HCT116 (cell line): ENCODE data around the gene ADGRD1. TPM values are rescaled to one million over a fixed set of nuclear protein-coding genes. Genes with fewer than 3 reads are reported as not detected.

Experiments used
- ATAC-seq: fragments of 200-7000 bp; cut with Tn5 transposase; 2 replicates; pipeline ENCODE4 v1.9.1; 2020; ENCODE audit warnings: mild to moderate bottlenecking, moderate library complexity
- BruUV-seq: library from RNA; stranded (reverse); fragments of 400-500 nt; replicated peaks from 2 replicates; lab custom pipeline; 2021; lab: Mats Ljungman, UMichigan
- CTCF ChIA-PET: fragments of 300-600 bp; sonication (Branson Sonifier 250); formaldehyde crosslinking; loops from one replicate; lab custom pipeline; 2021; ENCODE audit warnings: antibody characterized with exemption; lab: Charles Lee
- POLR2A ChIA-PET: fragments of 300-600, 350-600 bp; sonication (Branson Sonifier 250); formaldehyde crosslinking; loops from one replicate; lab custom pipeline; 2021; ENCODE audit warnings: antibody characterized with exemption; lab: Charles Lee
- RAD21 ChIA-PET, 2 experiments: fragments of 300-600 bp; sonication (Branson Sonifier 250); formaldehyde crosslinking; loops; one replicate each; lab custom pipeline; 2023; ENCODE audit warnings: low total read pairs in 2 of 2; ENCODE audit not compliant: uncharacterized antibody in 2 of 2, unreplicated experiment in 2 of 2, low non-redundant PET in 1 of 2; lab: Charles Lee
- DNase-seq: peaks from one replicate; pipeline ENCODE4 v3.0.0-alpha.2; 2010; ENCODE audit warnings: low read depth, low spot score
- H2AFZ ChIP-seq: fragments of 200-600 bp; shearing (Covaris generic), sonication (generic); 2 replicates; pipeline ENCODE4 v1.6.1; 2017; ENCODE audit warnings: low read depth, mixed run types, mixed read lengths, antibody characterized with exemption, low read length; ENCODE audit not compliant: poor library complexity, severe bottlenecking
- H3K27ac ChIP-seq: 2 replicates; pipeline ENCODE4 v1.5.1; 2012; ENCODE audit warnings: low read depth, low read length
- H3K27me3 ChIP-seq: fragments of 200-600 bp; sonication (generic); 2 replicates; pipeline ENCODE4 v1.6.1; 2016; ENCODE audit warnings: mixed run types, low read length, mixed read lengths; ENCODE audit not compliant: insufficient read depth
- H3K36me3 ChIP-seq, 2 experiments: fragments of 200-500 bp in 1 of 2; fragments of 200-600 bp in 1 of 2; sonication (Bioruptor generic) in 1 of 2; sonication (generic) in 1 of 2; 2 replicates each; pipeline versions ENCODE4 v1.5.1 to v1.6.1; 2014 to 2016; ENCODE audit warnings: low read length in 2 of 2, inconsistent platforms in 1 of 2, mixed read lengths in 1 of 2, mixed run types in 1 of 2; ENCODE audit not compliant: insufficient read depth in 2 of 2, control insufficient read depth in 1 of 2
- H3K4me1 ChIP-seq, 2 experiments: fragments of 200-600 bp in 1 of 2; sonication (generic) in 1 of 2; 2 replicates each; pipeline versions ENCODE4 v1.5.1 to v1.6.1; 2012 to 2017; ENCODE audit warnings: low read length in 2 of 2, inconsistent platforms in 1 of 2, mild to moderate bottlenecking in 1 of 2, mixed read lengths in 1 of 2, mixed run types in 1 of 2, moderate library complexity in 1 of 2; ENCODE audit not compliant: insufficient read depth in 2 of 2, control insufficient read depth in 1 of 2
- H3K4me2 ChIP-seq: fragments of 200-600 bp; sonication (generic); 2 replicates; pipeline ENCODE4 v1.6.1; 2017; ENCODE audit warnings: mixed run types, low read length, mixed read lengths
- H3K4me3 ChIP-seq, 2 experiments: fragments of 200-600 bp in 1 of 2; sonication (generic) in 1 of 2; replicated peaks in 1 of 2; 2 replicates each; pipeline ENCODE4 v1.5.1; 2011 to 2016; ENCODE audit warnings: low read length in 2 of 2, control low read depth in 1 of 2, low read depth in 1 of 2, mild to moderate bottlenecking in 1 of 2, mixed read lengths in 1 of 2, mixed run types in 1 of 2
- H3K79me2 ChIP-seq: fragments of 200-600 bp; sonication (generic); 2 replicates; pipeline ENCODE4 v1.6.1; 2017; ENCODE audit warnings: mild to moderate bottlenecking, mixed run types, low read length, moderate library complexity, mixed read lengths; ENCODE audit not compliant: insufficient read depth
- H3K9ac ChIP-seq: fragments of 200-600 bp; sonication (generic); 2 replicates; pipeline ENCODE4 v1.6.1; 2016; ENCODE audit warnings: low read length, mixed read lengths
- H3K9me2 ChIP-seq: fragments of 200-600 bp; sonication (generic), shearing (Covaris generic); 2 replicates; pipeline ENCODE4 v1.6.1; 2017; ENCODE audit warnings: mixed run types, mild to moderate bottlenecking, moderate library complexity; ENCODE audit not compliant: insufficient read depth
- H3K9me3 ChIP-seq, 2 experiments: fragments of 200-500 bp in 1 of 2; fragments of 200-600 bp in 1 of 2; sonication (Bioruptor generic) in 1 of 2; sonication (generic) in 1 of 2; 2 replicates each; pipeline ENCODE4 v1.6.1; 2014 to 2017; ENCODE audit warnings: low read length in 2 of 2, mixed read lengths in 2 of 2, inconsistent platforms in 1 of 2, low read depth in 1 of 2, mild to moderate bottlenecking in 1 of 2, mixed run types in 1 of 2, moderate library complexity in 1 of 2; ENCODE audit not compliant: control insufficient read depth in 1 of 2, insufficient read depth in 1 of 2
- H4K20me1 ChIP-seq: fragments of 200-600 bp; sonication (generic), shearing (Covaris generic); 2 replicates; pipeline ENCODE4 v1.6.1; 2017; ENCODE audit warnings: mixed run types, mild to moderate bottlenecking, moderate library complexity; ENCODE audit not compliant: insufficient read depth
- ATF3 ChIP-seq: IDR thresholded peaks from 2 replicates; pipeline ENCODE4 v1.6.1; 2012
- CBX3 ChIP-seq: IDR thresholded peaks from 2 replicates; pipeline ENCODE4 v1.6.1; 2012; ENCODE audit warnings: low read depth
- CEBPB ChIP-seq: IDR thresholded peaks from 2 replicates; pipeline ENCODE4 v1.6.1; 2012; ENCODE audit warnings: low read depth
- ELF1 ChIP-seq: IDR thresholded peaks from 2 replicates; pipeline ENCODE4 v1.6.1; 2012; ENCODE audit warnings: low read depth, borderline replicate concordance
- EZH2 ChIP-seq: fragments of 200-600 bp; sonication (generic); IDR thresholded peaks from 2 replicates; pipeline ENCODE4 v1.6.1; 2017; ENCODE audit warnings: antibody characterized with exemption, mixed run types
- JUND ChIP-seq: IDR thresholded peaks from 2 replicates; pipeline ENCODE4 v1.6.1; 2012
- POLR2A ChIP-seq: IDR thresholded peaks from 2 replicates; pipeline ENCODE4 v1.7.0; 2011; ENCODE audit warnings: borderline replicate concordance; ENCODE audit not compliant: insufficient read depth, insufficient read length; ENCODE audit errors: extremely low read depth
- POLR2AphosphoS5 ChIP-seq: IDR thresholded peaks from 2 replicates; pipeline ENCODE4 v1.6.1; 2011; ENCODE audit warnings: mild to moderate bottlenecking, low read depth, low read length, moderate library complexity
- SIN3A ChIP-seq: IDR thresholded peaks from 2 replicates; pipeline ENCODE4 v1.6.1; 2012; ENCODE audit warnings: low read depth
- TCF7L2 ChIP-seq: IDR thresholded peaks from 2 replicates; pipeline ENCODE4 v1.7.0; 2011; ENCODE audit warnings: borderline replicate concordance, inconsistent platforms; ENCODE audit not compliant: insufficient read depth, insufficient read length; ENCODE audit errors: extremely low read depth
- YY1 ChIP-seq: IDR thresholded peaks from 2 replicates; pipeline ENCODE4 v1.6.1; 2011; ENCODE audit warnings: low read length, low read depth, moderate library complexity, mild to moderate bottlenecking; ENCODE audit not compliant: insufficient replicate concordance; ENCODE audit errors: extremely low read depth
- intact Hi-C: fragments of 100-400 bp; cut with micrococcal nuclease; formaldehyde crosslinking; loops from 2 replicates; pipeline ENCODE4 v1.10.0; 2022
- total RNA-seq: library from RNA; stranded (reverse); gene quantifications from one replicate; pipeline ENCODE4 v1.2.1, GENCODE V29; 2021; ENCODE audit not compliant: unreplicated experiment

The ADGRD1 gene
- total RNA-seq, 1 experiment from 2014 or later = 0.44 TPM

DNA sequence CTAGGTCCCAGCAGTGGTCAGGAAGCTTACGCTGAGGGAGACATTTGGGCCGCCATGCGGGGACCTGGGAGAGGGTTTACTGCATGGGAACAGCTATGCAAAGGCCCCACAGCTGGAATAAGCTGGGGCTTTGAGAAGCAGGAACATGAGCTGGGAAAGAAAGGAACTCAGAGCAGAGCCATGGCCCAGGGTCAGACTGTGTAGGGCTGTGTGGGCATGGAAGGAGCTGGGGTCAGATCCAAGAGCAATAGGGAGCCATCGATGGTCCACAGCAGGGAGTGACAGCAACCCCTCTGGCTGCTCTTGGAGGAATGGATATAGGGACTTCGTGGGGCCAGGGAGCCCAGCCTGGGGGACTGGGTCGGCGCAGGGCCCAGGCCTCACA is 151.6 kb downstream of the ADGRD1 start:
- Histone ChIP-seq H3K79me2 (no peaks in the 10 kb centered on the region), H3K27me3 (no peaks in the 10 kb centered on the region), H3K4me2 (peak overlapping the region; percentile 38; the same call in 1 of the 2 replicates), H3K4me3 (no peak overlapping the region), H3K36me3 (no peaks in the 10 kb centered on the region), H3K4me1 (0 out of 4 replicates have a peak, but pooled peaks cover 0 to 5% of the 10 kb centered on the region in 2 experiments), H2AFZ (no peak overlapping the region), H3K9me3 (no peaks in the 10 kb centered on the region), H4K20me1 (no peaks in the 10 kb centered on the region), H3K27ac (no peak overlapping the region), H3K9ac (no peak overlapping the region), H3K9me2 (no peaks in the 10 kb centered on the region)
- ATAC-seq (no peak), DNase-seq (no peak)
- ChIA-PET RAD21 (interaction anchor here (1.1 to 1.8 kb wide), 3 partner anchors 27 to 349 kb away, joined by 5 to 8 read pairs (median 5); no protein-coding TSS in a partner anchor), POLR2A (interaction anchor here (1.5 kb wide), 1 partner anchor 27 kb away, joined by 3 read pairs; no protein-coding TSS in a partner anchor), CTCF (interaction anchor here (1.0 to 4.0 kb wide), 7 partner anchors 7 to 725 kb away, joined by 3 to 43 read pairs (median 17); no protein-coding TSS in a partner anchor)
- TF ChIP-seq POLR2AphosphoS5 (no peak), ATF3 (no peak), CBX3 (no peak), POLR2A (no peak), JUND (no peak), TCF7L2 (no peak), SIN3A (no peak), CEBPB (no peak), ELF1 (no peak), EZH2 (no peak), YY1 (no peak)
- BruUV-seq = no TSS peak
- intact Hi-C loops = loop anchor here (2.0 kb wide), 1 partner anchor 723 kb away; the partner anchor contains the start of gene MMP17
